Measurements from ENCODE around the gene EXOC4.
A peak's percentile ranks its signal among the peaks of the same experiment; 100 is the strongest.

EXOC4 gene

GRCh38 chr7:133781486-133782090 lies 528.7 kb downstream of the EXOC4 start:
- DNase-seq, result peak; percentile 21
- no peak for TF ChIP-seq CTCF (IDR thresholded peaks at IDR 0.05; ENCODE audit: low read depth, low read length)
- no peaks in the 10 kb centered on the region for H3K27me3 ChIP-seq (ENCODE audit: insufficient read depth, low read depth, severe bottlenecking)
- H3K9me3 ChIP-seq (ENCODE audit: severe bottlenecking), result no peaks in the 10 kb centered on the region
- H3K4me3 ChIP-seq (ENCODE audit: low read depth, low read length), result no peak overlapping the region
- no peak overlapping the region for H3K27ac ChIP-seq
- no peaks in the 10 kb centered on the region for H3K36me3 ChIP-seq

- DNase-seq, result no peak
- H3K36me3 ChIP-seq, result no peaks in the 10 kb centered on the region
- no peak overlapping the region for H3K27ac ChIP-seq
Measured at GRCh38 chr7:133782470-133782869, 529.6 kb downstream of the EXOC4 start.

GRCh38 chr7:133783276-133783675 lies 530.4 kb downstream of the EXOC4 start:
- no peak overlapping the region for H3K4me3 ChIP-seq (ENCODE audit: low read depth, low read length)
- no peak for DNase-seq
- TF ChIP-seq CTCF (IDR thresholded peaks at IDR 0.05; ENCODE audit: low read depth, low read length), result no peak
- no peaks in the 10 kb centered on the region for H3K9me3 ChIP-seq (ENCODE audit: severe bottlenecking)
- no peaks in the 10 kb centered on the region for H3K27me3 ChIP-seq (ENCODE audit: insufficient read depth, low read depth, severe bottlenecking)
- no peak overlapping the region for H3K27ac ChIP-seq
- no peaks in the 10 kb centered on the region for H3K36me3 ChIP-seq

More at GRCh38 chr7:133782470-133782869, 529.6 kb downstream of the EXOC4 start:
- no peaks in the 10 kb centered on the region for H3K27me3 ChIP-seq (ENCODE audit: insufficient read depth, low read depth, severe bottlenecking)
- no peak overlapping the region for H3K4me3 ChIP-seq (ENCODE audit: low read depth, low read length)
- TF ChIP-seq CTCF (IDR thresholded peaks at IDR 0.05; ENCODE audit: low read depth, low read length), result no peak
- no peaks in the 10 kb centered on the region for H3K9me3 ChIP-seq (ENCODE audit: severe bottlenecking)

GRCh38 chr7:133784486-133785001 lies 531.7 kb downstream of the EXOC4 start:
- DNase-seq, result no peak
- H3K4me3 ChIP-seq (ENCODE audit: low read depth, low read length), result no peak overlapping the region
- H3K27me3 ChIP-seq (ENCODE audit: insufficient read depth, low read depth, severe bottlenecking), result no peaks in the 10 kb centered on the region
- no peaks in the 10 kb centered on the region for H3K36me3 ChIP-seq
- H3K27ac ChIP-seq, result no peak overlapping the region
- no peak for TF ChIP-seq CTCF (IDR thresholded peaks at IDR 0.05; ENCODE audit: low read depth, low read length)
- no peaks in the 10 kb centered on the region for H3K9me3 ChIP-seq (ENCODE audit: severe bottlenecking)

GRCh38 chr7:133786401-133786937 lies 533.6 kb downstream of the EXOC4 start:
- TF ChIP-seq CTCF (IDR thresholded peaks at IDR 0.05; ENCODE audit: low read depth, low read length), result no peak
- no peak overlapping the region for H3K27ac ChIP-seq
- DNase-seq, result no peak
- H3K36me3 ChIP-seq, result no peaks in the 10 kb centered on the region
- no peak overlapping the region for H3K4me3 ChIP-seq (ENCODE audit: low read depth, low read length)
- H3K9me3 ChIP-seq (ENCODE audit: severe bottlenecking), result no peaks in the 10 kb centered on the region
- no peaks in the 10 kb centered on the region for H3K27me3 ChIP-seq (ENCODE audit: insufficient read depth, low read depth, severe bottlenecking)

Measured in WERI-Rb-1 (cell line).